D721Med (cell line): ENCODE results near the gene TACSTD2.
A peak's percentile ranks its signal among the peaks of the same experiment; 100 is the strongest.
"Not testable (repeated sequence)": the region's sequence is repeated elsewhere in the genome, so short reads cannot be mapped to it uniquely, and the experiment has no call there.

Source experiments
- DNase-seq: peaks from one replicate; pipeline ENCODE4 v3.0.0; 2011; ENCODE audit warnings: low spot score; ENCODE audit not compliant: insufficient read length
- FAIRE-seq: peaks from 2 replicates; lab custom pipeline; 2011; peaks lifted over from hg19 to GRCh38; lab: Jason Lieb, UNC
- CTCF ChIP-seq: IDR thresholded peaks from 2 replicates; pipeline ENCODE4 v1.5.1; 2012; ENCODE audit warnings: mild to moderate bottlenecking, control low read depth; ENCODE audit not compliant: insufficient read depth; ENCODE audit errors: missing control alignments

Gene TACSTD2

GRCh38 chr1:58576727-58577653 is at the start of gene TACSTD2:
TACSTD2 (minus strand) TSS chr1:58577252; CDS start chr1:58577156, 96 bp downstream.
- TF ChIP-seq CTCF = no peak
- FAIRE-seq (no peak), DNase-seq (no peak)

GRCh38 chr1:58626293-58626692 is 49.2 kb upstream of the TACSTD2 start:
- no peak for FAIRE-seq
- no peak for DNase-seq
- TF ChIP-seq CTCF = no peak

- not testable (repeated sequence) for DNase-seq, FAIRE-seq
Observed at GRCh38 chr1:58623259-58623658, 46.2 kb upstream of the TACSTD2 start.

GRCh38 chr1:58622571-58622970 is 45.5 kb upstream of the TACSTD2 start:
- FAIRE-seq (no peak), DNase-seq (no peak)
- no peak for TF ChIP-seq CTCF

- no peak for TF ChIP-seq CTCF
- DNase-seq (no peak), FAIRE-seq (peak; percentile 69)
Observed at GRCh38 chr1:58621391-58621790, 44.3 kb upstream of the TACSTD2 start.

- TF ChIP-seq CTCF = no peak
- FAIRE-seq (no peak), DNase-seq (no peak)
Observed at GRCh38 chr1:58620926-58621325, 43.9 kb upstream of the TACSTD2 start.

GRCh38 chr1:58620259-58620658 is 43.2 kb upstream of the TACSTD2 start:
- no peak for FAIRE-seq
- DNase-seq = no peak
- no peak for TF ChIP-seq CTCF
